ENCODE measurements around the gene TMEM243.
A peak's percentile ranks its signal among the peaks of the same experiment; 100 is the strongest.

Gene TMEM243

DNA sequence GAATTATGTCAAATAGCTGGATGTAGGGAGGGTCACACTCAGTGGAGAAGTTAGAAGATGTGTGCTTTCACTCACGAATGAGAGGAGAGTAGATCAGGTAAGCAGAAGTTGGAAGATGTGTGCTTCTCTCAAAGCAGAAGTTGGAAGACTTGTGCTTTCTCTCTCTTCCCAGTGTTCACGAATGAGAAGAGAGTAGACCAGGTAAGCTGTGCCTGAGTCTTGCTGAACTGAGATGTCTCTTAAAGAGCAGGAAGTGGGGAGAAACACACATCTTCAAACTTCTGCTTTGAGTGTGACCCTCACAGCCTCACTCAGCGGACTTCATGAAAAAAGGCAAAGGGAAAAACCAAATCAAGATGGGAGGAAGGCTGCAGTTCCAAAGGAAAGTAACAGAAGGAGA is 7.0 kb upstream of the TMEM243 start:
- no peak for TF ChIP-seq PPARA (CRISPR knock-in tag; IDR thresholded peaks at IDR 0.05; ENCODE audit: borderline replicate concordance)
- TF ChIP-seq ZNF70 (CRISPR knock-in tag; IDR thresholded peaks at IDR 0.05): no peak
- no peak for TF ChIP-seq GLIS3 (CRISPR knock-in tag; IDR thresholded peaks at IDR 0.05)
- no peak for TF ChIP-seq PATZ1 (CRISPR knock-in tag; IDR thresholded peaks at IDR 0.05; ENCODE audit: borderline replicate concordance)
- no peak for TF ChIP-seq ZNF565 (CRISPR knock-in tag; conservative IDR thresholded peaks at IDR 0.05; ENCODE audit: low read depth)
- no peak for TF ChIP-seq TCF4 (CRISPR knock-in tag; IDR thresholded peaks at IDR 0.05; ENCODE audit: borderline replicate concordance)
- no peak for TF ChIP-seq ZNF8 (CRISPR knock-in tag; IDR thresholded peaks at IDR 0.05)
- no peak for TF ChIP-seq ISL1 (CRISPR knock-in tag; IDR thresholded peaks at IDR 0.05)
- TF ChIP-seq BACH2 (CRISPR knock-in tag; IDR thresholded peaks at IDR 0.05; ENCODE audit: borderline replicate concordance): no peak
- TF ChIP-seq OSR1 (CRISPR knock-in tag; IDR thresholded peaks at IDR 0.05): no peak
- no peak for TF ChIP-seq TOX (CRISPR knock-in tag; IDR thresholded peaks at IDR 0.05; ENCODE audit: borderline replicate concordance)
- no peak for TF ChIP-seq ARNTL (CRISPR knock-in tag; IDR thresholded peaks at IDR 0.05; ENCODE audit: borderline replicate concordance, low read depth)
- TF ChIP-seq, protein P1, sequence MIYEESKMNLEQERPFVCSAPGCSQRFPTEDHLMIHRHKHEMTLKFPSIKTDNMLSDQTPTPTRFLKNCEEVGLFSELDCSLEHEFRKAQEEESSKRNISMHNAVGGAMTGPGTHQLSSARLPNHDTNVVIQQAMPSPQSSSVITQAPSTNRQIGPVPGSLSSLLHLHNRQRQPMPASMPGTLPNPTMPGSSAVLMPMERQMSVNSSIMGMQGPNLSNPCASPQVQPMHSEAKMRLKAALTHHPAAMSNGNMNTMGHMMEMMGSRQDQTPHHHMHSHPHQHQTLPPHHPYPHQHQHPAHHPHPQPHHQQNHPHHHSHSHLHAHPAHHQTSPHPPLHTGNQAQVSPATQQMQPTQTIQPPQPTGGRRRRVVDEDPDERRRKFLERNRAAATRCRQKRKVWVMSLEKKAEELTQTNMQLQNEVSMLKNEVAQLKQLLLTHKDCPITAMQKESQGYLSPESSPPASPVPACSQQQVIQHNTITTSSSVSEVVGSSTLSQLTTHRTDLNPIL (CRISPR knock-in tag; IDR thresholded peaks at IDR 0.05; ENCODE audit: low read depth): no peak
- TF ChIP-seq RARB (CRISPR knock-in tag; IDR thresholded peaks at IDR 0.05): no peak
- no peak for TF ChIP-seq ZFP30 (CRISPR knock-in tag; IDR thresholded peaks at IDR 0.05)
- ATAC-seq: no peak

DNA sequence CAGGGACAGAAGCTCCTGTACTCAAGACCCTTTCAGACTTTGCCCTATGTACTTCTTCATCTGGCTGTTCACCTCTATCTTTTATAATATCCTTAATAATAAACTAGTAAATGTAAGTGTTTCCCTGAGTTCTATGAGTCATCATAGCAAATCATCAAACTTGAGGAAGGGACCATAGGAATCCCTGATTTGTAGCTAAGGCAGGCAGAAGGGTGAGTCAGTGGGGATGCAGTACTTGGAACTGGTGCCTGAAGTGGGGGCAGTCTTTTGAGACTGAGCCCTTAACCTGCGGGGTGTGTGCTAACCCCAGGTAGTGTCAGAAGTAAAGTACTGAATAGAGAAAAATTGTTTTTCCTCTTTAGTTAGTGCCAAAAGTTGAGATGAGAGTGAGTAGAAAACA is 6.2 kb upstream of the TMEM243 start:
- TF ChIP-seq TOX (CRISPR knock-in tag; IDR thresholded peaks at IDR 0.05; ENCODE audit: borderline replicate concordance) (no peak), ESRRG (CRISPR knock-in tag; IDR thresholded peaks at IDR 0.05) (no peak), BACH2 (CRISPR knock-in tag; IDR thresholded peaks at IDR 0.05; ENCODE audit: borderline replicate concordance) (no peak), SNAI2 (CRISPR knock-in tag; IDR thresholded peaks at IDR 0.05) (no peak), CSDC2 (CRISPR knock-in tag; IDR thresholded peaks at IDR 0.05) (no peak), CSRNP3 (CRISPR knock-in tag; IDR thresholded peaks at IDR 0.05) (no peak), ZFP3 (CRISPR knock-in tag; IDR thresholded peaks at IDR 0.05) (no peak), ZNF565 (CRISPR knock-in tag; conservative IDR thresholded peaks at IDR 0.05; ENCODE audit: low read depth) (no peak), OSR1 (CRISPR knock-in tag; IDR thresholded peaks at IDR 0.05) (no peak), PATZ1 (CRISPR knock-in tag; IDR thresholded peaks at IDR 0.05; ENCODE audit: borderline replicate concordance) (no peak), ISL1 (CRISPR knock-in tag; IDR thresholded peaks at IDR 0.05) (no peak), GLIS3 (CRISPR knock-in tag; IDR thresholded peaks at IDR 0.05) (no peak), ZC3H10 (CRISPR knock-in tag; IDR thresholded peaks at IDR 0.05) (no peak)
- TF ChIP-seq, protein P1 (CRISPR knock-in tag; IDR thresholded peaks at IDR 0.05; ENCODE audit: low read depth): no peak
- ATAC-seq: peak; percentile 56

GRCh38 chr7:87223666-87224065 is 4.1 kb upstream of the TMEM243 start:
- TF ChIP-seq OSR1 (CRISPR knock-in tag; IDR thresholded peaks at IDR 0.05): no peak

GRCh38 chr7:87220734-87221215 is 1.2 kb upstream of the TMEM243 start:
- TF ChIP-seq SNAI2 (CRISPR knock-in tag; IDR thresholded peaks at IDR 0.05) (peak; percentile 48; the same call in 1 of the 2 replicates), ZNF8 (CRISPR knock-in tag; IDR thresholded peaks at IDR 0.05) (no peak), BACH2 (CRISPR knock-in tag; IDR thresholded peaks at IDR 0.05; ENCODE audit: borderline replicate concordance) (no peak)
- TF ChIP-seq, protein P1 (CRISPR knock-in tag; IDR thresholded peaks at IDR 0.05; ENCODE audit: low read depth): no peak
- TF ChIP-seq, protein P2, sequence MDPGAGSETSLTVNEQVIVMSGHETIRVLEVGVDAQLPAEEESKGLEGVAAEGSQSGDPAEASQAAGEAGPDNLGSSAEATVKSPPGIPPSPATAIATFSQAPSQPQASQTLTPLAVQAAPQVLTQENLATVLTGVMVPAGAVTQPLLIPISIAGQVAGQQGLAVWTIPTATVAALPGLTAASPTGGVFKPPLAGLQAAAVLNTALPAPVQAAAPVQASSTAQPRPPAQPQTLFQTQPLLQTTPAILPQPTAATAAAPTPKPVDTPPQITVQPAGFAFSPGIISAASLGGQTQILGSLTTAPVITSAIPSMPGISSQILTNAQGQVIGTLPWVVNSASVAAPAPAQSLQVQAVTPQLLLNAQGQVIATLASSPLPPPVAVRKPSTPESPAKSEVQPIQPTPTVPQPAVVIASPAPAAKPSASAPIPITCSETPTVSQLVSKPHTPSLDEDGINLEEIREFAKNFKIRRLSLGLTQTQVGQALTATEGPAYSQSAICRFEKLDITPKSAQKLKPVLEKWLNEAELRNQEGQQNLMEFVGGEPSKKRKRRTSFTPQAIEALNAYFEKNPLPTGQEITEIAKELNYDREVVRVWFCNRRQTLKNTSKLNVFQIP (CRISPR knock-in tag; IDR thresholded peaks at IDR 0.05; ENCODE audit: borderline replicate concordance, low read depth): no peak
- no peak for ATAC-seq

More at GRCh38 chr7:87223666-87224065, 4.1 kb upstream of the TMEM243 start:
- ATAC-seq: no peak

All from SK-N-SH treated with all-trans-retinoic acid at 6 μM for 48 hours (cell line).